Right lobe of liver (tissue), 6 donors: ENCODE measurements around the gene NUB1. TPM values are rescaled to one million over a fixed set of nuclear protein-coding genes. Genes with fewer than 3 reads are reported as not detected.

ENCODE experiments used
- ATAC-seq, 4 donors: fragments of 200-7000 bp; cut with Tn5 transposase; one replicate each; pipeline ENCODE4 v1.9.1; 2020; ENCODE audit warnings: mild to moderate bottlenecking in 4 of 4, moderate library complexity in 4 of 4
- DNase-seq, 3 donors: peaks; one replicate each; pipeline ENCODE4 v3.0.0-alpha.2; 2020
- H3K27ac ChIP-seq, 3 donors: fragments of 200-600 bp; one replicate each; pipeline ENCODE4 v1.8.0; 2022
- H3K27me3 ChIP-seq, 2 donors: fragments of 200-600 bp; one replicate each; pipeline ENCODE4 v1.8.0; 2022
- H3K36me3 ChIP-seq, 4 donors: fragments of 200-600 bp; sonication (generic) in 1 of 4; one replicate each; pipeline versions ENCODE4 v1.5.1 to v1.8.0; 2017 to 2022; ENCODE audit warnings: control low read depth in 1 of 4
- H3K4me1 ChIP-seq, 4 donors: fragments of 200-600 bp; sonication (generic) in 1 of 4; one replicate each; pipeline versions ENCODE4 v1.5.1 to v1.8.0; 2017 to 2022; ENCODE audit warnings: control low read depth in 1 of 4
- H3K4me3 ChIP-seq, 3 donors: fragments of 200-600 bp; one replicate each; pipeline ENCODE4 v1.8.0; 2022
- H3K9me3 ChIP-seq, 4 donors: fragments of 200-600 bp; sonication (generic) in 1 of 4; one replicate each; pipeline versions ENCODE4 v1.5.1 to v1.8.0; 2017 to 2022; ENCODE audit warnings: control low read depth in 1 of 4
- CTCF ChIP-seq, 4 donors: fragments of 200-600 bp in 3 of 4; fragments of 450-650 bp in 1 of 4; IDR thresholded peaks; one replicate each; pipeline versions ENCODE4 v1.5.1 to v1.8.0; 2016 to 2022; ENCODE audit warnings: antibody characterized with exemption in 4 of 4, mild to moderate bottlenecking in 2 of 4
- POLR2A ChIP-seq: fragments of 450-650 bp; IDR thresholded peaks from one replicate; pipeline ENCODE4 v1.6.1; 2017; ENCODE audit warnings: antibody characterized with exemption, mild to moderate bottlenecking
- WGBS: methylation state at CpG from one replicate; pipeline ENCODE4 v1.1.6; 2018; ENCODE audit warnings: low coverage, low lambda C conversion rate; ENCODE audit not compliant: insufficient coverage; ENCODE audit errors: missing lambda C conversion rate; 5-methylcytosine and 5-hydroxymethylcytosine counted together
- intact Hi-C, 2 donors: fragments of 100-400 bp; cut with DNase I; formaldehyde crosslinking; loops; one replicate each; pipeline versions ENCODE4 v1.11.2 to v1.14.1; 2022
- total RNA-seq, 6 experiments: library from RNA; depleted of rRNA in 2 of 6; stranded (reverse); fragments of >200 nt in 2 of 6; fragmentation: NEBNext Ultra II Directional in 3 of 6; extraction: Animal tissue kit (Norgen Biotek cat#: 25700) in 3 of 6; gene quantifications; one replicate each; pipeline versions ENCODE4 v1.1.0 to v1.2.4, GENCODE V29; 2016 to 2023
- donor health status: DM: no; HTN: yes; CAD: no.
- donor health status: DM: no; HTN: no; CAD: no.
- donor health status: DM: no; HTN: no; CAD: no.
- donor health status: DM: no; HTN: yes; CAD: no.
- donor health status: DM: no; HTN: yes; CAD: no.

The NUB1 gene
- total RNA-seq, 6 experiments from 2014 or later = 21.1 to 31.3 (median 26.2) TPM

DNA sequence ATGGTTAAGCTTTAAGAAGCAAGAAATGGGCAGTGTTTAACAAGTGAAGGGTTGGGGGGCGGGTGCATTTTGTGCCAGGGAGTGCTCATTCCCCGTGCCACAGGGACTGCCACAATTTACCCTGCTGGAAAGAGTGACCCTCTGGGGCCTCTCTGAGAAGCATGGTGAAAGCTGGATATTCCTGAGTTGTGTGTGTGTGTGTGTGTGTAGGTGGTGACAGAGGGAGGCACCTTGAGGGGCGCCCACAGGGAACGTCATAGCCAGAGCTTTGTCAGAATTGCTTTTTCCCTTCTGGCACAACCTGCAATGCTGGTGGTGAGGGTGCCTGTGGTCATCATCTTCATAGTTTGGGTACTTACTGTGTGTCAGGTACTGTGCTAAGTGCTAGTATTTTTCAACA, 70.7 kb downstream of the NUB1 start:
- Histone ChIP-seq H3K27me3 (peaks cover 17 to 18% of the 10 kb centered on the region in 2 donors), H3K4me3 (no peak overlapping the region), H3K9me3 (no peaks in the 10 kb centered on the region), H3K36me3 (no peaks in the 10 kb centered on the region), H3K4me1 (peaks cover 0 to 26% (median 9%) of the 10 kb centered on the region in 4 donors), H3K27ac (no peak overlapping the region)
- ATAC-seq (no peak), DNase-seq (peak in 1 of 3 donors; percentile 7)
- WGBS = 100% methylated on average over 2 of the region's 4 CpGs
- no peak for TF ChIP-seq CTCF (IDR thresholded peaks at IDR 0.05)
- TF ChIP-seq POLR2A = no peak
- intact Hi-C loops = no loop called here

- H3K4me1 ChIP-seq = peaks cover 0 to 26% (median 9%) of the 10 kb centered on the region in 4 donors
- ATAC-seq (no peak), DNase-seq (no peak)
- intact Hi-C loops = no loop called here
- no peaks in the 10 kb centered on the region for H3K36me3 ChIP-seq
- 89% methylated on average over 2 of the region's 4 CpGs for WGBS
- no peak overlapping the region for H3K27ac ChIP-seq
- no peaks in the 10 kb centered on the region for H3K9me3 ChIP-seq
- H3K4me3 ChIP-seq = no peak overlapping the region
- peaks cover 17 to 18% of the 10 kb centered on the region in 2 donors for H3K27me3 ChIP-seq
- no peak for TF ChIP-seq POLR2A
- no peak for TF ChIP-seq CTCF (IDR thresholded peaks at IDR 0.05)
Observed at GRCh38 chr7:151413241-151413640, 71.6 kb downstream of the NUB1 start.

GRCh38 chr7:151415375-151416105, 73.9 kb downstream of the NUB1 start:
- DNase-seq (peak in 1 of 3 donors; percentile 45), ATAC-seq (peak; percentile 89 to 97 (median 93))
- H3K9me3 ChIP-seq = no peaks in the 10 kb centered on the region
- H3K36me3 ChIP-seq = no peaks in the 10 kb centered on the region
- WGBS = 32% methylated on average over 3 of the region's 3 CpGs
- no peak for TF ChIP-seq CTCF (IDR thresholded peaks at IDR 0.05)
- no peak for TF ChIP-seq POLR2A
- no peak overlapping the region for H3K4me3 ChIP-seq
- intact Hi-C loops = no loop called here
- H3K4me1 ChIP-seq = peaks cover 0 to 12% (median 6%) of the 10 kb centered on the region in 4 donors
- H3K27me3 ChIP-seq = peaks cover 3 to 4% of the 10 kb centered on the region in 2 donors
- peak overlapping the region in 1 of 3 donors; percentile 50 for H3K27ac ChIP-seq

DNA sequence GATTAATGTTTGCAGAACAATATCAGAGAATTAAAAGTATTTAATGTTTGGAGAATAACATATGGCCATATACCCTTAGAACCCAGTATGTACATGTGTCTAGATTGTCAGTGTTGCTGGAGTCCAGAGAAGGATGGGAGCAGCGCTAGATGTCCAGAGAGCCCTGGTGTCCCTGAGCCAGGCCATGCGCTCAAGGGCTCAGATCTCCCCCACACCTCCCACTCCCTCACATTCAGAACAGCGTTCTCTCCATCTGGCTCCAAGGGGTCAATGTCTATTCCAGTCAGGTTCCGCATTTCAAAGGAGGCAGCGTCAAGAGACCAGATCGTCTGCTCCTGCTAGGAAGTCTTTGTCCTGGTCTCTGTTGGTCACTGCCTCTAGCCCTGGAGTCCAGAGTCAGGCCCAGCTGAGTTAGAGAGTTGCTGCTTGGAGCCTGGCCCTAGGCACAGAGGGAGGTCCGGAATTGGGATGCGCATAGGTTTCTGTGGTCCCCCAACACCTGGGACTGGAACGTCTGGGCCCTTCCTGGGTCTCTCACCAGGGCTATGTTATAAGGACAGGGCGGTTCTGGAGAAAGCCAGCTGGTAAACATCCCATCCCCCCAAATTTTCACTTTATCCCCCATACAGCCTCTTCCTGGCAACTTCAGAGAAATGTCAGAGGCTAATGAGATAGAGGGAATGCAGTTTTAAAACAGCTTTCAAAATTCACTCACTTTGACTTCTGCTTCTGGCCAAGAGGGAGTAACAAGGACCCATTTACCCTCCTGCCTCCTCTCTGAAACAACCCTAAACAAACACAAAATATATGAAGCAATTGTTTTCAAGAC, 74.7 kb downstream of the NUB1 start:
- Histone ChIP-seq H3K36me3 (no peaks in the 10 kb centered on the region), H3K4me3 (no peak overlapping the region), H3K4me1 (peaks cover 0 to 12% (median 6%) of the 10 kb centered on the region in 4 donors), H3K27ac (peak overlapping the region in 1 of 3 donors; percentile 47), H3K9me3 (no peaks in the 10 kb centered on the region), H3K27me3 (no peaks in the 10 kb centered on the region)
- ATAC-seq = peak; percentile 23 to 42 (median 35)
- intact Hi-C loops = no loop called here
- TF ChIP-seq CTCF (IDR thresholded peaks at IDR 0.05) (no peak), POLR2A (no peak)
- DNase-seq = no peak
- 59% methylated on average over 6 of the region's 10 CpGs for WGBS
